ENCODE results near the gene DIAPH3. TPM values are rescaled to one million over a fixed set of nuclear protein-coding genes. Genes with fewer than 3 reads are reported as not detected.

The DIAPH3 gene
- polyA plus RNA-seq, 3 donors, result 0.04 to 0.09 TPM; not detected in 1

- Mint-ChIP-seq H3K4me1 (peaks cover 10% of the 10 kb centered on the region), H3K9me3 (peaks cover 0 to 4% (median 0%) of the 10 kb centered on the region in 7 donors), H3K27ac (no peak overlapping the region), H3K36me3 (peaks cover 2 to 3% of the 10 kb centered on the region in 2 donors), H3K4me3 (no peak overlapping the region), H3K27me3 (ENCODE audit: low read depth in 3 of 3) (peaks cover 1 to 5% (median 1%) of the 10 kb centered on the region in 3 donors)
- H3K27ac ChIP-seq (ENCODE audit: low read depth in 1 of 2, low read length in 2 of 2), result no peak overlapping the region
- WGBS (ENCODE audit: insufficient coverage), result no CpG with 5 or more reads among the region's 7 CpGs
- intact Hi-C loops (cut with micrococcal nuclease), result no loop called here
- no peaks in the 10 kb centered on the region for H3K36me3 ChIP-seq (replicated peaks in 1 of 2; ENCODE audit: control insufficient read depth in 1 of 2, insufficient read depth in 2 of 2, low read length in 2 of 2)
- no peak overlapping the region for H3K4me3 ChIP-seq (replicated peaks in 1 of 3; ENCODE audit: low read depth in 2 of 3, low read length in 3 of 3)
- no peaks in the 10 kb centered on the region for H3K9me3 ChIP-seq (replicated peaks in 1 of 2; ENCODE audit: control insufficient read depth in 1 of 2, insufficient read depth in 1 of 2, low read length in 2 of 2)
- TF ChIP-seq CTCF (IDR thresholded peaks at IDR 0.05), result no peak
- H4K20me1 ChIP-seq (ENCODE audit: insufficient read depth, low read length), result no peaks in the 10 kb centered on the region
- no peaks in the 10 kb centered on the region for H3K79me2 ChIP-seq (ENCODE audit: insufficient read depth, low read length)
- DNase-seq, result no peak
- peaks cover 0 to 4% of the 10 kb centered on the region in 2 donors for H3K4me1 ChIP-seq (ENCODE audit: control insufficient read depth in 1 of 2, insufficient read depth in 2 of 2, low read length in 2 of 2)
- no peak overlapping the region for H2AFZ ChIP-seq (ENCODE audit: insufficient read depth, low read depth, low read length, poor library complexity, severe bottlenecking)
- no peak overlapping the region for H3K9ac ChIP-seq (ENCODE audit: insufficient read depth, low read length, poor library complexity, severe bottlenecking)
- H3K27me3 ChIP-seq (ENCODE audit: control insufficient read depth in 2 of 2, insufficient read depth in 2 of 2, low read length in 2 of 2), result no peaks in the 10 kb centered on the region
- H3K4me2 ChIP-seq (replicated peaks; ENCODE audit: extremely low read depth, low read length, poor library complexity, severe bottlenecking), result no peak overlapping the region
Measured at GRCh38 chr13:59663707-59664106, 500.0 kb downstream of the DIAPH3 start.

- intact Hi-C loops (cut with micrococcal nuclease), result no loop called here
- H3K9ac ChIP-seq (ENCODE audit: insufficient read depth, low read length, poor library complexity, severe bottlenecking), result no peak overlapping the region
- H3K4me1 ChIP-seq (ENCODE audit: control insufficient read depth in 1 of 2, insufficient read depth in 2 of 2, low read length in 2 of 2), result no peaks in the 10 kb centered on the region
- no peaks in the 10 kb centered on the region for H3K36me3 ChIP-seq (replicated peaks in 1 of 2; ENCODE audit: control insufficient read depth in 1 of 2, insufficient read depth in 2 of 2, low read length in 2 of 2)
- peaks cover 0 to 4% (median under 1%) of the 10 kb centered on the region in 7 donors for H3K9me3 Mint-ChIP-seq
- H3K27me3 ChIP-seq (ENCODE audit: control insufficient read depth in 2 of 2, insufficient read depth in 2 of 2, low read length in 2 of 2), result no peaks in the 10 kb centered on the region
- no peak overlapping the region for H3K27ac Mint-ChIP-seq
- H3K27ac ChIP-seq (ENCODE audit: low read depth in 1 of 2, low read length in 2 of 2), result no peak overlapping the region
- H3K36me3 Mint-ChIP-seq, result peaks cover 2 to 3% of the 10 kb centered on the region in 2 donors
- peaks cover 1 to 5% (median 1%) of the 10 kb centered on the region in 3 donors for H3K27me3 Mint-ChIP-seq (ENCODE audit: low read depth in 3 of 3)
- H2AFZ ChIP-seq (ENCODE audit: insufficient read depth, low read depth, low read length, poor library complexity, severe bottlenecking), result no peak overlapping the region
- WGBS (ENCODE audit: insufficient coverage), result no CpG with 5 or more reads among the region's 5 CpGs
- H3K4me2 ChIP-seq (replicated peaks; ENCODE audit: extremely low read depth, low read length, poor library complexity, severe bottlenecking), result no peak overlapping the region
- H3K4me1 Mint-ChIP-seq, result no peaks in the 10 kb centered on the region
- H3K4me3 Mint-ChIP-seq, result no peak overlapping the region
- H3K9me3 ChIP-seq (replicated peaks in 1 of 2; ENCODE audit: control insufficient read depth in 1 of 2, insufficient read depth in 1 of 2, low read length in 2 of 2), result no peaks in the 10 kb centered on the region
- no peak for TF ChIP-seq CTCF (IDR thresholded peaks at IDR 0.05)
- H3K79me2 ChIP-seq (ENCODE audit: insufficient read depth, low read length), result no peaks in the 10 kb centered on the region
- H4K20me1 ChIP-seq (ENCODE audit: insufficient read depth, low read length), result no peaks in the 10 kb centered on the region
- no peak for DNase-seq
- H3K4me3 ChIP-seq (replicated peaks in 1 of 3; ENCODE audit: low read depth in 2 of 3, low read length in 3 of 3), result no peak overlapping the region
Measured at GRCh38 chr13:59660582-59660981, 503.1 kb downstream of the DIAPH3 start.

Measured in CD14-positive monocyte (primary cell).